Smooth muscle cell of the brain vasculature (primary cell): ENCODE data around the gene PTDSS2.
"Not testable (repeated sequence)": the region's sequence is repeated elsewhere in the genome, so short reads cannot be mapped to it uniquely, and the experiment has no call there.

Experiments
- DNase-seq: peaks from one replicate; pipeline ENCODE4 v3.0.0-alpha.2; 2012; ENCODE audit warnings: low read depth, low spot score

The PTDSS2 gene

GRCh38 chr11:468493-468892, 18.4 kb downstream of the PTDSS2 start:
- no peak for DNase-seq

- not testable (repeated sequence) for DNase-seq
Observed at GRCh38 chr11:469026-469683, 19.1 kb downstream of the PTDSS2 start.

GRCh38 chr11:469684-470560, 19.8 kb downstream of the PTDSS2 start:
- DNase-seq, result peak; percentile 68

- no peak for DNase-seq
Observed at GRCh38 chr11:471468-472145, 21.5 kb downstream of the PTDSS2 start.

GRCh38 chr11:472272-472671, 22.2 kb downstream of the PTDSS2 start:
- DNase-seq, result no peak

GRCh38 chr11:472816-473215, 22.7 kb downstream of the PTDSS2 start:
- no peak for DNase-seq

GRCh38 chr11:473415-473814, 23.3 kb downstream of the PTDSS2 start:
- no peak for DNase-seq

- no peak for DNase-seq
Observed at GRCh38 chr11:473962-474785, 24.1 kb downstream of the PTDSS2 start.

GRCh38 chr11:474914-475506, 24.9 kb downstream of the PTDSS2 start:
- DNase-seq, result no peak

- no peak for DNase-seq
Observed at GRCh38 chr11:475941-476340, 25.9 kb downstream of the PTDSS2 start.

- no peak for DNase-seq
Observed at GRCh38 chr11:476416-476815, 26.3 kb downstream of the PTDSS2 start.

- no peak for DNase-seq
Observed at GRCh38 chr11:477052-477715, 27.1 kb downstream of the PTDSS2 start.

GRCh38 chr11:479311-479710, 29.2 kb downstream of the PTDSS2 start:
- DNase-seq, result no peak

GRCh38 chr11:484616-485015, 34.5 kb downstream of the PTDSS2 start:
- no peak for DNase-seq

- DNase-seq, result no peak
Observed at GRCh38 chr11:486189-486588, 36.1 kb downstream of the PTDSS2 start.

GRCh38 chr11:487571-488021, 37.5 kb downstream of the PTDSS2 start:
- DNase-seq, result no peak

- no peak for DNase-seq
Observed at GRCh38 chr11:488062-488461, 38.0 kb downstream of the PTDSS2 start.

- DNase-seq, result no peak
Observed at GRCh38 chr11:488579-488978, 38.5 kb downstream of the PTDSS2 start.

GRCh38 chr11:488992-489391, 38.9 kb downstream of the PTDSS2 start:
- no peak for DNase-seq

- no peak for DNase-seq
Observed at GRCh38 chr11:489610-490185, 39.6 kb downstream of the PTDSS2 start.
